Measurements from ENCODE around the gene CAV1.
A peak's percentile ranks its signal among the peaks of the same experiment; 100 is the strongest.

Gene CAV1

GRCh38 chr7:116553168-116553964 is 28.5 kb downstream of the CAV1 start:
- FAIRE-seq (no peak), DNase-seq (ENCODE audit: insufficient read length, low spot score) (no peak)

- DNase-seq (ENCODE audit: insufficient read length, low spot score), result no peak
- no peak for FAIRE-seq
These were observed 29.6 kb downstream of the CAV1 start for GRCh38 chr7:116554436-116554835.

- DNase-seq (ENCODE audit: insufficient read length, low spot score) (no peak), FAIRE-seq (no peak)
These were observed 30.1 kb downstream of the CAV1 start for GRCh38 chr7:116554911-116555310.

GRCh38 chr7:116557066-116557585 is 32.3 kb downstream of the CAV1 start:
- no peak for DNase-seq (ENCODE audit: insufficient read length, low spot score)
- FAIRE-seq, result no peak

- FAIRE-seq, result no peak
These were observed 33.1 kb downstream of the CAV1 start for GRCh38 chr7:116557901-116558300.

GRCh38 chr7:116560021-116560970 is 35.5 kb downstream of the CAV1 start:
- no peak for DNase-seq (ENCODE audit: insufficient read length, low spot score)
- no peak for FAIRE-seq

More at GRCh38 chr7:116557901-116558300, 33.1 kb downstream of the CAV1 start:
- no peak for DNase-seq (ENCODE audit: insufficient read length, low spot score)

- DNase-seq (ENCODE audit: insufficient read length, low spot score) (no peak), FAIRE-seq (no peak)
These were observed 37.1 kb downstream of the CAV1 start for GRCh38 chr7:116561697-116562483.

- DNase-seq (ENCODE audit: insufficient read length, low spot score) (no peak), FAIRE-seq (no peak)
These were observed 37.8 kb downstream of the CAV1 start for GRCh38 chr7:116562529-116563121.

- no peak for FAIRE-seq
- no peak for DNase-seq (ENCODE audit: insufficient read length, low spot score)
These were observed 41.1 kb downstream of the CAV1 start for GRCh38 chr7:116565981-116566380.

GRCh38 chr7:116566666-116567065 is 41.8 kb downstream of the CAV1 start:
- DNase-seq (ENCODE audit: insufficient read length, low spot score) (no peak), FAIRE-seq (no peak)

GRCh38 chr7:116569737-116570136 is 44.9 kb downstream of the CAV1 start:
- FAIRE-seq, result no peak
- no peak for DNase-seq (ENCODE audit: insufficient read length, low spot score)

GRCh38 chr7:116570306-116570705 is 45.5 kb downstream of the CAV1 start:
- FAIRE-seq (no peak), DNase-seq (ENCODE audit: insufficient read length, low spot score) (no peak)

GRCh38 chr7:116571037-116571436 is 46.2 kb downstream of the CAV1 start:
- no peak for DNase-seq (ENCODE audit: insufficient read length, low spot score)
- FAIRE-seq, result no peak

- FAIRE-seq, result no peak
- no peak for DNase-seq (ENCODE audit: insufficient read length, low spot score)
These were observed 46.7 kb downstream of the CAV1 start for GRCh38 chr7:116571552-116571951.

- peak; percentile 75 for FAIRE-seq
These were observed 47.2 kb downstream of the CAV1 start for GRCh38 chr7:116572036-116572435.

GRCh38 chr7:116573541-116573940 is 48.7 kb downstream of the CAV1 start:
- FAIRE-seq, result peak; percentile 56

More at GRCh38 chr7:116572036-116572435, 47.2 kb downstream of the CAV1 start:
- DNase-seq (ENCODE audit: insufficient read length, low spot score), result no peak

GRCh38 chr7:116574025-116574822 is 49.4 kb downstream of the CAV1 start:
- peak; percentile 76 for FAIRE-seq

More at GRCh38 chr7:116573541-116573940, 48.7 kb downstream of the CAV1 start:
- DNase-seq (ENCODE audit: insufficient read length, low spot score), result no peak

GRCh38 chr7:116575853-116576252 is 51.0 kb downstream of the CAV1 start:
- FAIRE-seq, result no peak
- DNase-seq (ENCODE audit: insufficient read length, low spot score), result no peak

More at GRCh38 chr7:116574025-116574822, 49.4 kb downstream of the CAV1 start:
- no peak for DNase-seq (ENCODE audit: insufficient read length, low spot score)
